HG03565 (cell line): Measurements from ENCODE around the gene WDR90.
"Not testable (repeated sequence)": the region's sequence is repeated elsewhere in the genome, so short reads cannot be mapped to it uniquely, and the experiment has no call there.

Experiments
- ATAC-seq: cut with Tn5 transposase; IDR thresholded peaks from one replicate; pipeline ENCODE4 v1.9.1; 2021; ENCODE audit warnings: mild to moderate bottlenecking, moderate library complexity; ENCODE audit not compliant: unreplicated experiment

WDR90 gene

GRCh38 chr16:704552-705380 is 55.6 kb downstream of the WDR90 start:
- no peak for ATAC-seq

GRCh38 chr16:705431-706188 is 56.4 kb downstream of the WDR90 start, which contains the start of gene FBXL16:
Gene FBXL16, minus strand, starts transcription at chr16:705801. Its CDS starts 8,396 bp downstream, at chr16:697405.
- no peak for ATAC-seq

GRCh38 chr16:706189-707061 is 57.3 kb downstream of the WDR90 start:
- no peak for ATAC-seq

- ATAC-seq, result no peak
Observed at GRCh38 chr16:707062-707538, 57.9 kb downstream of the WDR90 start.

- ATAC-seq, result no peak
Observed at GRCh38 chr16:708019-708418, 58.9 kb downstream of the WDR90 start.

GRCh38 chr16:708959-709358 is 59.8 kb downstream of the WDR90 start:
- ATAC-seq, result no peak

GRCh38 chr16:709566-710499 is 60.7 kb downstream of the WDR90 start:
- ATAC-seq, result no peak

GRCh38 chr16:710500-711075 is 61.4 kb downstream of the WDR90 start:
- ATAC-seq, result no peak

- ATAC-seq, result no peak
Observed at GRCh38 chr16:711084-711483, 61.9 kb downstream of the WDR90 start.

- no peak for ATAC-seq
Observed at GRCh38 chr16:711548-712320, 62.6 kb downstream of the WDR90 start.

GRCh38 chr16:712740-713250 is 63.6 kb downstream of the WDR90 start:
- not testable (repeated sequence) for ATAC-seq

- ATAC-seq, result no peak
Observed at GRCh38 chr16:714079-714478, 64.9 kb downstream of the WDR90 start.

- ATAC-seq, result peak; percentile 61
Observed at GRCh38 chr16:714558-715476, 65.7 kb downstream of the WDR90 start, which contains the start of gene METRN. Gene METRN, plus strand, starts transcription at chr16:715118. Its CDS starts 172 bp downstream, at chr16:715290.

- ATAC-seq, result no peak
Observed at GRCh38 chr16:715477-716199, 66.5 kb downstream of the WDR90 start.

GRCh38 chr16:716200-716568 is 67.0 kb downstream of the WDR90 start:
- no peak for ATAC-seq

GRCh38 chr16:716768-717325 is 67.7 kb downstream of the WDR90 start:
- no peak for ATAC-seq
